Naive thymus-derived CD4-positive, alpha-beta T cell (primary cell): Measurements from ENCODE around the gene DLX6. TPM values are rescaled to one million over a fixed set of nuclear protein-coding genes. Genes with fewer than 3 reads are reported as not detected.

Experiments used
- ATAC-seq: fragments of 150-1000 bp; cut with Tn5 transposase; 2 replicates; pipeline ENCODE4 v1.10.0; 2021; ENCODE audit warnings: mild to moderate bottlenecking, moderate library complexity
- CTCF ChIA-PET: fragments of 350-600 bp; sonication (Branson Sonifier 250); formaldehyde crosslinking; loops from one replicate; lab custom pipeline; 2021; ENCODE audit warnings: antibody characterized with exemption; lab: Charles Lee
- POLR2A ChIA-PET: fragments of 350-600 bp; sonication (Branson Sonifier 250); formaldehyde crosslinking; loops from one replicate; lab custom pipeline; 2021; ENCODE audit warnings: antibody characterized with exemption, inconsistent platforms; lab: Charles Lee
- DNase-seq, 9 donors: peaks; one replicate each; pipeline versions ENCODE4 v3.0.0 to v3.0.0-alpha.2; 2020 to 2022; ENCODE audit warnings: mixed read lengths in 1 of 9
- H3K27ac ChIP-seq: one replicate; pipeline ENCODE4 v1.7.0; 2013; ENCODE audit warnings: mild to moderate bottlenecking, low read depth, low read length, moderate library complexity
- H3K27me3 ChIP-seq, 2 donors: one replicate each; pipeline ENCODE4 v1.7.0; 2013; ENCODE audit warnings: low read length in 2 of 2, mild to moderate bottlenecking in 2 of 2, moderate library complexity in 2 of 2; ENCODE audit not compliant: control insufficient read depth in 2 of 2, insufficient read depth in 2 of 2
- H3K36me3 ChIP-seq, 3 experiments: 1 replicate in 2 of 3; 2 replicates in 1 of 3; pipeline ENCODE4 v1.7.0; 2013; ENCODE audit warnings: low read length in 3 of 3, mild to moderate bottlenecking in 3 of 3, moderate library complexity in 1 of 3; ENCODE audit not compliant: insufficient read depth in 3 of 3, control insufficient read depth in 2 of 3
- H3K4me1 ChIP-seq, 2 donors: one replicate each; pipeline ENCODE4 v1.7.0; 2013; ENCODE audit warnings: low read length in 2 of 2, mild to moderate bottlenecking in 2 of 2, moderate library complexity in 1 of 2; ENCODE audit not compliant: control insufficient read depth in 2 of 2, insufficient read depth in 2 of 2
- H3K4me3 ChIP-seq: 2 replicates; pipeline ENCODE4 v1.7.0; 2013; ENCODE audit warnings: mild to moderate bottlenecking, low read length
- H3K9me3 ChIP-seq, 3 experiments: 1 replicate in 2 of 3; 2 replicates in 1 of 3; pipeline ENCODE4 v1.7.0; 2013; ENCODE audit warnings: low read length in 3 of 3; ENCODE audit not compliant: control insufficient read depth in 2 of 3
- H3K27ac Mint-ChIP-seq, 9 donors: one replicate each; pipeline ENCODE4 v1.8.0; 2020 to 2022; ENCODE audit warnings: mixed read lengths in 9 of 9, mild to moderate bottlenecking in 8 of 9, moderate library complexity in 5 of 9, inconsistent platforms in 2 of 9
- H3K27me3 Mint-ChIP-seq, 5 donors: one replicate each; pipeline ENCODE4 v1.8.0; 2021 to 2022; ENCODE audit warnings: mixed read lengths in 5 of 5, mild to moderate bottlenecking in 1 of 5
- H3K36me3 Mint-ChIP-seq, 5 donors: one replicate each; pipeline ENCODE4 v1.8.0; 2020 to 2022; ENCODE audit warnings: mixed read lengths in 5 of 5, mild to moderate bottlenecking in 3 of 5, inconsistent platforms in 1 of 5
- H3K4me1 Mint-ChIP-seq, 7 donors: one replicate each; pipeline ENCODE4 v1.8.0; 2020 to 2022; ENCODE audit warnings: mixed read lengths in 7 of 7, mild to moderate bottlenecking in 3 of 7, inconsistent platforms in 1 of 7
- H3K4me3 Mint-ChIP-seq, 10 donors: one replicate each; pipeline ENCODE4 v1.8.0; 2020 to 2022; ENCODE audit warnings: mild to moderate bottlenecking in 10 of 10, mixed read lengths in 10 of 10, moderate library complexity in 6 of 10, inconsistent platforms in 2 of 10
- H3K9me3 Mint-ChIP-seq, 11 donors: one replicate each; pipeline ENCODE4 v1.8.0; 2020 to 2022; ENCODE audit warnings: mixed read lengths in 11 of 11, mild to moderate bottlenecking in 4 of 11, inconsistent platforms in 1 of 11, moderate library complexity in 1 of 11
- intact Hi-C, 2 donors: fragments of 100-400 bp; cut with micrococcal nuclease; formaldehyde crosslinking; loops; one replicate each; pipeline ENCODE4 v1.15.1; 2023
- polyA plus RNA-seq, 2 donors: library from polyadenylated mRNA; unstranded; fragments of 300-500 nt; fragmentation: Illumina TruSeq; gene quantifications; one replicate each; pipeline ENCODE4 v1.2.3, GENCODE V29; 2021
- total RNA-seq, 6 experiments: library from RNA in 5 of 6; stranded (reverse) in 5 of 6; gene quantifications; 1 replicate in 5 of 6; 2 replicates in 1 of 6; pipeline ENCODE4 v1.2.3 and lab custom pipeline; 2021 to 2026

DLX6 gene
- total and polyA plus RNA-seq, 7 experiments from 2014 or later: not detected

- peaks cover 88 to 97% (median 92%) of the 10 kb centered on the region in 5 donors for H3K27me3 Mint-ChIP-seq
- POLR2A ChIA-PET: no interaction called here
- CTCF ChIA-PET: interaction anchor here (0.5 kb wide), 1 partner anchor 857 kb away, joined by 5 read pairs; no protein-coding TSS in a partner anchor
- Histone ChIP-seq H3K4me3 (no peak overlapping the region), H3K36me3 (no peaks in the 10 kb centered on the region), H3K9me3 (no peaks in the 10 kb centered on the region), H3K4me1 (no peaks in the 10 kb centered on the region), H3K27ac (no peak overlapping the region), H3K27me3 (peaks cover 19 to 31% of the 10 kb centered on the region in 2 donors)
- no peak for DNase-seq
- H3K9me3 Mint-ChIP-seq: peaks cover 0 to 18% (median 3%) of the 10 kb centered on the region in 11 donors
- no peak overlapping the region for H3K27ac Mint-ChIP-seq
- no peak overlapping the region for H3K4me3 Mint-ChIP-seq
- H3K4me1 Mint-ChIP-seq: peaks cover 8 to 41% (median 27%) of the 10 kb centered on the region in 7 donors
- no peak for ATAC-seq
- H3K36me3 Mint-ChIP-seq: peaks cover 0 to 6% (median 3%) of the 10 kb centered on the region in 5 donors
- intact Hi-C loops: no loop called here
Observed at GRCh38 chr7:97018126-97018601, 12.8 kb downstream of the DLX6 start.

DNA sequence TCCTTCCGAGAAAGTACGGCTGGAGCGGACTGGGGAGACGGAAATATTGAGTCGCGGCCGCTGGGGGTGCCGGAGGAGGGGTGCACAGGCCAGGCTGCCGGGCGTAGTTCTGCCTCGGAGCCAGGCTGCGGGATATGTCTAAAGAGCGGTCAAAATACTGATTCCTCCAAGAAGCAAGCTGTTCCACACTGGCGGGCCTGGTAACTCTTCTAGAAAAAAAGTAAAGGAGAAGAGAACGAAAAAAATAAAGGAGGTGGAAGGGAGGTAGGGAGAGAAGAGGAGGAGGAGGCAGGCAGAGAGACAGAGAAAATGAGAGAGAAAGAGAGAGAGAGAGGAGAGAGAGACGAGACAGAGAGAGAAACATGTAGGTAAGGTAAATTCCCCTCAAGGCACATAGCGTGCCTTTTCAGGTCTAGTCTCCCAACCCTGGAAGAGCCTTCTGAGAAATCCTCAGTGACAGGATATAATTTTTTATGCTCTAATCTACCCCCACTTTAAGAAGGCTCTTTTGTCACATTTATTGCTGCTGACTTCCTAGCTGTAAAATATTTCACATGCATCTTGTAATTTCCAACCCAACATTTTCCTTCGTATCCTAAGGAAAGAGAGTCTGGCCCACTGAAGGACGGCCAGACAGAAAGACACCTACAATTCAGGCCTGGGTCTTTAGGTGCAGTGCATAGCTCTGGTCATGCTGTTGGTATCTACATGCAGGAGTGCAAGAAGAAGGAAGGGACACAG is 13.6 kb downstream of the DLX6 start:
- POLR2A ChIA-PET: no interaction called here
- intact Hi-C loops: no loop called here
- peaks cover 0 to 6% (median 0%) of the 10 kb centered on the region in 5 donors for H3K36me3 Mint-ChIP-seq
- no peaks in the 10 kb centered on the region for H3K9me3 ChIP-seq
- H3K27ac Mint-ChIP-seq: no peak overlapping the region
- no peak overlapping the region for H3K4me3 Mint-ChIP-seq
- CTCF ChIA-PET: interaction anchor here (0.5 to 0.7 kb wide), 2 partner anchors 858 to 954 kb away, joined by 3 to 5 read pairs; no protein-coding TSS in a partner anchor
- peaks cover 0 to 14% (median 2%) of the 10 kb centered on the region in 11 donors for H3K9me3 Mint-ChIP-seq
- ATAC-seq (no peak), DNase-seq (no peak)
- H3K27ac ChIP-seq: no peak overlapping the region
- H3K4me1 Mint-ChIP-seq: peaks cover 8 to 46% (median 30%) of the 10 kb centered on the region in 7 donors
- H3K36me3 ChIP-seq: no peaks in the 10 kb centered on the region
- H3K4me3 ChIP-seq: no peak overlapping the region
- peaks cover 88 to 97% (median 93%) of the 10 kb centered on the region in 5 donors for H3K27me3 Mint-ChIP-seq
- peaks cover 16 to 36% of the 10 kb centered on the region in 2 donors for H3K27me3 ChIP-seq
- H3K4me1 ChIP-seq: no peaks in the 10 kb centered on the region

- Mint-ChIP-seq H3K27me3 (peaks cover 88 to 97% (median 93%) of the 10 kb centered on the region in 5 donors), H3K27ac (no peak overlapping the region), H3K4me3 (no peak overlapping the region), H3K4me1 (peaks cover 8 to 51% (median 36%) of the 10 kb centered on the region in 7 donors), H3K36me3 (peaks cover 0 to 6% (median 0%) of the 10 kb centered on the region in 5 donors), H3K9me3 (peaks cover 0 to 7% (median 0%) of the 10 kb centered on the region in 11 donors)
- CTCF ChIA-PET: interaction anchor here (0.7 kb wide), 1 partner anchor 953 kb away, joined by 3 read pairs; no protein-coding TSS in a partner anchor
- H3K27me3 ChIP-seq: peaks cover 16 to 32% of the 10 kb centered on the region in 2 donors
- DNase-seq (no peak), ATAC-seq (no peak)
- H3K9me3 ChIP-seq: no peaks in the 10 kb centered on the region
- no peak overlapping the region for H3K4me3 ChIP-seq
- POLR2A ChIA-PET: no interaction called here
- no peaks in the 10 kb centered on the region for H3K36me3 ChIP-seq
- H3K27ac ChIP-seq: no peak overlapping the region
- no peaks in the 10 kb centered on the region for H3K4me1 ChIP-seq
- intact Hi-C loops: loop anchor here in 1 of 2 donors (10.0 kb wide), 1 partner anchor 185 kb away; no protein-coding TSS in a partner anchor
Observed at GRCh38 chr7:97019710-97020225, 14.4 kb downstream of the DLX6 start.

GRCh38 chr7:97020601-97020995 is 15.2 kb downstream of the DLX6 start:
- H3K4me1 ChIP-seq: no peaks in the 10 kb centered on the region
- Mint-ChIP-seq H3K27me3 (peaks cover 88 to 97% (median 93%) of the 10 kb centered on the region in 5 donors), H3K4me3 (peak overlapping the region in 5 of 10 donors; percentile 7 to 68 (median 25)), H3K36me3 (peaks cover 0 to 6% (median 0%) of the 10 kb centered on the region in 5 donors), H3K9me3 (peaks cover 0 to 4% (median 0%) of the 10 kb centered on the region in 11 donors), H3K4me1 (peaks cover 9 to 57% (median 40%) of the 10 kb centered on the region in 7 donors), H3K27ac (peak overlapping the region in 1 of 9 donors; percentile 49)
- intact Hi-C loops: loop anchor here in 1 of 2 donors (10.0 kb wide), 1 partner anchor 186 kb away; no protein-coding TSS in a partner anchor
- POLR2A ChIA-PET: no interaction called here
- no peak for ATAC-seq
- H3K4me3 ChIP-seq: no peak overlapping the region
- DNase-seq: no peak
- no peaks in the 10 kb centered on the region for H3K9me3 ChIP-seq
- CTCF ChIA-PET: no interaction called here
- no peak overlapping the region for H3K27ac ChIP-seq
- H3K36me3 ChIP-seq: no peaks in the 10 kb centered on the region
- H3K27me3 ChIP-seq: peaks cover 16 to 33% of the 10 kb centered on the region in 2 donors

GRCh38 chr7:97020996-97021746 is 15.8 kb downstream of the DLX6 start:
- DNase-seq: no peak
- Histone ChIP-seq H3K4me1 (peaks cover 0 to 3% of the 10 kb centered on the region in 2 donors), H3K27ac (no peak overlapping the region), H3K4me3 (no peak overlapping the region), H3K36me3 (no peaks in the 10 kb centered on the region), H3K9me3 (no peaks in the 10 kb centered on the region), H3K27me3 (peaks cover 12 to 39% of the 10 kb centered on the region in 2 donors)
- Mint-ChIP-seq H3K4me3 (peak overlapping the region in 5 of 10 donors; percentile 25 to 74 (median 51)), H3K4me1 (peaks cover 14 to 61% (median 43%) of the 10 kb centered on the region in 7 donors), H3K27me3 (peaks cover 88 to 97% (median 94%) of the 10 kb centered on the region in 5 donors), H3K36me3 (peaks cover 0 to 3% (median 0%) of the 10 kb centered on the region in 5 donors), H3K27ac (peak overlapping the region in 1 of 9 donors; percentile 38), H3K9me3 (peaks cover 0 to 4% (median 0%) of the 10 kb centered on the region in 11 donors)
- POLR2A ChIA-PET: no interaction called here
- CTCF ChIA-PET: no interaction called here
- no peak for ATAC-seq
- intact Hi-C loops: loop anchor here in 1 of 2 donors (10.0 kb wide), 1 partner anchor 186 kb away; no protein-coding TSS in a partner anchor
